Measurements from ENCODE around the gene ATF2. TPM values are rescaled to one million over a fixed set of nuclear protein-coding genes. Genes with fewer than 3 reads are reported as not detected.

Gene ATF2
- total RNA-seq, 1 donor from 2014 or later = 71.0 TPM

DNA sequence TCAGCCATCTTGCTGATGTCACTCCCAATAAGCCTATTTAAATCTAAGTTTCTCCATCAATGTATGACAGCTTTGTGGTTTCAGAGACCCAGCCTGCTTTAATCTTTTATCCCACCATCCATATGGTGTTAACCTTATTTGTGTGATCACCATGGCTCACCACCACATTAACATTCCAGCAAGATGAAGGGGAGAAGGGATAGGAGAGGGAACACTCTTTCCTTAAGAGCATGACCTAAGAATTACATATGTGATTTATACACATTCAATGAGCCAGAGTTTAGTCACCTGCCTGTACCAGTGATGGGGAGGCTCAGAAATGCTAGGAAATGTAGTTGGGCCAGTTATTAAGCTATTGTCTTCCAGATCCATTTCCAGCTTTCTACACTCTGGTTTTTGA is 118.3 kb downstream of the ATF2 start:
- no peak overlapping the region for H3K4me3 Mint-ChIP-seq (ENCODE audit: unreplicated experiment)
- TF ChIP-seq, protein P1, sequence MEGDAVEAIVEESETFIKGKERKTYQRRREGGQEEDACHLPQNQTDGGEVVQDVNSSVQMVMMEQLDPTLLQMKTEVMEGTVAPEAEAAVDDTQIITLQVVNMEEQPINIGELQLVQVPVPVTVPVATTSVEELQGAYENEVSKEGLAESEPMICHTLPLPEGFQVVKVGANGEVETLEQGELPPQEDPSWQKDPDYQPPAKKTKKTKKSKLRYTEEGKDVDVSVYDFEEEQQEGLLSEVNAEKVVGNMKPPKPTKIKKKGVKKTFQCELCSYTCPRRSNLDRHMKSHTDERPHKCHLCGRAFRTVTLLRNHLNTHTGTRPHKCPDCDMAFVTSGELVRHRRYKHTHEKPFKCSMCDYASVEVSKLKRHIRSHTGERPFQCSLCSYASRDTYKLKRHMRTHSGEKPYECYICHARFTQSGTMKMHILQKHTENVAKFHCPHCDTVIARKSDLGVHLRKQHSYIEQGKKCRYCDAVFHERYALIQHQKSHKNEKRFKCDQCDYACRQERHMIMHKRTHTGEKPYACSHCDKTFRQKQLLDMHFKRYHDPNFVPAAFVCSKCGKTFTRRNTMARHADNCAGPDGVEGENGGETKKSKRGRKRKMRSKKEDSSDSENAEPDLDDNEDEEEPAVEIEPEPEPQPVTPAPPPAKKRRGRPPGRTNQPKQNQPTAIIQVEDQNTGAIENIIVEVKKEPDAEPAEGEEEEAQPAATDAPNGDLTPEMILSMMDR (IDR thresholded peaks at IDR 0.05) = no peak
- H3K9me3 Mint-ChIP-seq (ENCODE audit: unreplicated experiment) = no peaks in the 10 kb centered on the region
- H3K27ac Mint-ChIP-seq (ENCODE audit: unreplicated experiment) = no peak overlapping the region
- no peak for DNase-seq (ENCODE audit: extremely low spot score, unreplicated experiment)
- peaks cover 4% of the 10 kb centered on the region for H3K4me1 Mint-ChIP-seq (ENCODE audit: unreplicated experiment)
- H3K36me3 Mint-ChIP-seq (ENCODE audit: unreplicated experiment) = peaks cover 3% of the 10 kb centered on the region
- no peaks in the 10 kb centered on the region for H3K27me3 Mint-ChIP-seq (ENCODE audit: unreplicated experiment)

- H3K36me3 Mint-ChIP-seq (ENCODE audit: unreplicated experiment) = peaks cover 6% of the 10 kb centered on the region
- no peaks in the 10 kb centered on the region for H3K27me3 Mint-ChIP-seq (ENCODE audit: unreplicated experiment)
- TF ChIP-seq, protein P1 (IDR thresholded peaks at IDR 0.05) = no peak
- H3K4me3 Mint-ChIP-seq (ENCODE audit: unreplicated experiment) = no peak overlapping the region
- H3K27ac Mint-ChIP-seq (ENCODE audit: unreplicated experiment) = peak overlapping the region; percentile 21
- no peaks in the 10 kb centered on the region for H3K9me3 Mint-ChIP-seq (ENCODE audit: unreplicated experiment)
- H3K4me1 Mint-ChIP-seq (ENCODE audit: unreplicated experiment) = peaks cover 4% of the 10 kb centered on the region
- DNase-seq (ENCODE audit: extremely low spot score, unreplicated experiment) = no peak
Observed at GRCh38 chr2:175048275-175048674, 119.7 kb downstream of the ATF2 start.

- Mint-ChIP-seq H3K36me3 (ENCODE audit: unreplicated experiment) (peaks cover 2% of the 10 kb centered on the region), H3K4me3 (ENCODE audit: unreplicated experiment) (no peak overlapping the region), H3K9me3 (ENCODE audit: unreplicated experiment) (no peaks in the 10 kb centered on the region), H3K27me3 (ENCODE audit: unreplicated experiment) (no peaks in the 10 kb centered on the region), H3K27ac (ENCODE audit: unreplicated experiment) (no peak overlapping the region), H3K4me1 (ENCODE audit: unreplicated experiment) (peaks cover 4% of the 10 kb centered on the region)
- DNase-seq (ENCODE audit: extremely low spot score, unreplicated experiment) = no peak
- TF ChIP-seq, protein P1 (IDR thresholded peaks at IDR 0.05) = no peak
Observed at GRCh38 chr2:175039490-175039889, 128.5 kb downstream of the ATF2 start.

DNA sequence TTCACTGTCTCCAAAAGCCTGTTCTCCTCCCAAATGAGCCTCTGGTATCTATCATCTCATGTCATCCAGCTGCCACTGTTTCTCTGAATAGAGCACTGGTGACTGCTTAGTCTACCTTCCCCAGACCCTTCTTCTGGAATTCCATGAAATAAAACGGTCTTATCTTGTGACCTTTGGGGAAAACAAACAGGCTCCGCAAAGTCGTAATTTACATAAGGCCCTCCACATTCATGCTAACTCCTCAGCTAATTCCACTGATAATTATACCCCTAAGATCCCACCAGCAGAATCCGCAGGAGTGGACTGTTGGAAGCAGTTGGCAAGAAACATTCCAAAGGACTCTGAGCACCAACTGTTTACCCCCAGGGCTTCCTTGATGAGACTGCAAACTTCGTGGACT is 129.0 kb downstream of the ATF2 start:
- TF ChIP-seq, protein P1 (IDR thresholded peaks at IDR 0.05) = no peak
- H3K4me1 Mint-ChIP-seq (ENCODE audit: unreplicated experiment) = peaks cover 4% of the 10 kb centered on the region
- H3K9me3 Mint-ChIP-seq (ENCODE audit: unreplicated experiment) = no peaks in the 10 kb centered on the region
- H3K27ac Mint-ChIP-seq (ENCODE audit: unreplicated experiment) = no peak overlapping the region
- H3K27me3 Mint-ChIP-seq (ENCODE audit: unreplicated experiment) = no peaks in the 10 kb centered on the region
- no peak overlapping the region for H3K4me3 Mint-ChIP-seq (ENCODE audit: unreplicated experiment)
- no peak for DNase-seq (ENCODE audit: extremely low spot score, unreplicated experiment)
- peaks cover 2% of the 10 kb centered on the region for H3K36me3 Mint-ChIP-seq (ENCODE audit: unreplicated experiment)

DNA sequence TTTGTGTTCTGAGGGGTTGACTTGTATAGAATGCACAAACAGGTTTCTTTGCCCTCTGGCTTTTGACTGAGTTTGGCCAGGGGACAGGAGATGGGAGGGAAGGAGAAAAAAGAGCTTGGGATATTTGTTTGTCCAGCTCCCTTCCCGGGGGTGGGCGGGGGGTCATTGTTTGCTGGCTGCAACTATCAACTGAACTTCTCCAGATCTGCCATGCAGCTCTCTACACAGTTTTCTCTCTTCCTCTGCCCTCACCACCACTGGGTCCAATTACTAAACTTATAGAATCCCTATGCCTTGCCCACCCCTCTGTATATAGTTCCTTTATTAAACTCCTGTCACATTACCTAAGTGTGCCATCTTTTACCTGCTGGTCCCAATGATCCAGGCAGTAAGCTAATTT is 130.1 kb downstream of the ATF2 start:
- TF ChIP-seq, protein P1 (IDR thresholded peaks at IDR 0.05) = no peak
- Mint-ChIP-seq H3K27ac (ENCODE audit: unreplicated experiment) (no peak overlapping the region), H3K9me3 (ENCODE audit: unreplicated experiment) (no peaks in the 10 kb centered on the region), H3K4me3 (ENCODE audit: unreplicated experiment) (no peak overlapping the region), H3K4me1 (ENCODE audit: unreplicated experiment) (peaks cover 4% of the 10 kb centered on the region), H3K36me3 (ENCODE audit: unreplicated experiment) (no peaks in the 10 kb centered on the region), H3K27me3 (ENCODE audit: unreplicated experiment) (no peaks in the 10 kb centered on the region)
- DNase-seq (ENCODE audit: extremely low spot score, unreplicated experiment) = no peak
